ENCODE results near the gene KIF6.

DNA sequence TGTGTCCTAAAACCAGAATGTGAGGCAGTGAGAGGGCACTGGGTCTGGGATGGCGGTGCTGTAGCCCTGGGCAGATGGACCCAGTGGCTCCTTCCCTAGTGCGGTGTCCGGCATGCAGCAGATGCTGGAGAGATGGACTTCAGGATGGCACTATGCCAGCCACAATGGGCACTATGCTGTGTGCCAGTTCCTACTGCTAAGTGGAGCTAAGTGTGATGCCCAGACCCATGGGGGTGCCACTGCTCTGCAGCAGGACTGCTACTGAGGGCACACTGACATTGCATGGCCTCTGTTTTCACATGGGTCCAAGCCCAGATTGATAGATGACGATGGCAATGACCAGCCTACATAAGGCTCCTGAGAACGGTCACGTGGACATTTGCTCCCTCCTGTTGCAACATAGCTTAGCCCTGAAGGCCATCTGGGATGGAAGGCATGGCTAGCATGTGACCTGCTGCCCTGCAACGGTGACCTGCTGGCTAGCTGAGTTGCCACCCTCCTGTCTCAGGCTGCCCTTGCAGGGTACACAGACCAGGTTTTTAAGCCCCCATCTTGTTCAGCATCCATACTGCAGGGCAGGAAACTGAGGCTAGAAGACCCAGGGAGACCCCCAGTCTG, 371.4 kb downstream of the KIF6 start:
- TF ChIP-seq SUZ12 (IDR thresholded peaks at IDR 0.05), result no peak
- TF ChIP-seq TARDBP (IDR thresholded peaks at IDR 0.05), result no peak
- TF ChIP-seq NFRKB (IDR thresholded peaks at IDR 0.05), result no peak
- TF ChIP-seq ZNF384 (IDR thresholded peaks at IDR 0.05), result no peak
- no peak for TF ChIP-seq BHLHE40 (IDR thresholded peaks at IDR 0.05; ENCODE audit: borderline replicate concordance)
- TF ChIP-seq CTBP1 (IDR thresholded peaks at IDR 0.05; ENCODE audit: borderline replicate concordance), result no peak
- no peak for TF ChIP-seq ELF4 (IDR thresholded peaks at IDR 0.05)
- TF ChIP-seq FOXK2 (IDR thresholded peaks at IDR 0.05), result no peak
- TF ChIP-seq LEF1 (IDR thresholded peaks at IDR 0.05; ENCODE audit: borderline replicate concordance), result no peak
- TF ChIP-seq SP1 (IDR thresholded peaks at IDR 0.05), result no peak
